Sigmoid colon (tissue), 4 donors: ENCODE results near the gene RUNX2.

ENCODE experiments used
- EP300 ChIP-seq, 4 donors: sonication (generic); formaldehyde crosslinking; IDR thresholded peaks; one replicate each; pipeline ENCODE4 v1.6.1; 2017; ENCODE audit warnings: antibody characterized with exemption in 4 of 4
- POLR2A ChIP-seq, 2 donors: fragments of 450-650 bp; IDR thresholded peaks; one replicate each; pipeline ENCODE4 v1.6.1; 2016; ENCODE audit warnings: antibody characterized with exemption in 2 of 2, mild to moderate bottlenecking in 2 of 2, moderate library complexity in 2 of 2
- POLR2AphosphoS5 ChIP-seq, 4 donors: sonication (generic); formaldehyde crosslinking; IDR thresholded peaks; one replicate each; pipeline ENCODE4 v1.6.1; 2017; ENCODE audit warnings: antibody characterized with exemption in 4 of 4
- TF ChIP-seq, protein P1 (sequence below), 4 experiments: fragments of 450-650 bp in 3 of 4; fragments of 200-600 bp in 1 of 4; IDR thresholded peaks; one replicate each; pipeline ENCODE4 v1.5.1; 2016 to 2019; ENCODE audit warnings: antibody characterized with exemption in 4 of 4, mild to moderate bottlenecking in 3 of 4, moderate library complexity in 2 of 4

DNA sequence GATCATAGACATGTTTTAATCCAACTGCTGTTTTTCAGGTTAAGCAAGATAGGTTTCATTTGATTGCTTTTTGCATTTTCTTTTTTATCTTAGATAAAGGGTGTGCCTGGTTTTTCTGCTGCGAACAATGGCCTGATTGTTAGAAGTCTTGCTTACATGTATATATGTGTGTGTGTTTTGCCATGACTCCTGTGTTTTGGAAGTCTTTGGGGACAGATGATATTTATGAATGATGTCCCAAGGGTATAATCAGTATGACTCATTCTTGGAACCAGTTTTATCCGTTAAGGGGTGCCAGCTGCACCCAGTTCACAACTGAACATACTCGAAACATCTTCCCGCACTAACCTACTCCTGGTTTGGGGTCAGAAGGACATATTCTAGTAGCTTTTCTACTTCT, 279.7 kb downstream of the RUNX2 start:
- no peak for TF ChIP-seq POLR2AphosphoS5 (IDR thresholded peaks at IDR 0.05)
- TF ChIP-seq, protein P1, sequence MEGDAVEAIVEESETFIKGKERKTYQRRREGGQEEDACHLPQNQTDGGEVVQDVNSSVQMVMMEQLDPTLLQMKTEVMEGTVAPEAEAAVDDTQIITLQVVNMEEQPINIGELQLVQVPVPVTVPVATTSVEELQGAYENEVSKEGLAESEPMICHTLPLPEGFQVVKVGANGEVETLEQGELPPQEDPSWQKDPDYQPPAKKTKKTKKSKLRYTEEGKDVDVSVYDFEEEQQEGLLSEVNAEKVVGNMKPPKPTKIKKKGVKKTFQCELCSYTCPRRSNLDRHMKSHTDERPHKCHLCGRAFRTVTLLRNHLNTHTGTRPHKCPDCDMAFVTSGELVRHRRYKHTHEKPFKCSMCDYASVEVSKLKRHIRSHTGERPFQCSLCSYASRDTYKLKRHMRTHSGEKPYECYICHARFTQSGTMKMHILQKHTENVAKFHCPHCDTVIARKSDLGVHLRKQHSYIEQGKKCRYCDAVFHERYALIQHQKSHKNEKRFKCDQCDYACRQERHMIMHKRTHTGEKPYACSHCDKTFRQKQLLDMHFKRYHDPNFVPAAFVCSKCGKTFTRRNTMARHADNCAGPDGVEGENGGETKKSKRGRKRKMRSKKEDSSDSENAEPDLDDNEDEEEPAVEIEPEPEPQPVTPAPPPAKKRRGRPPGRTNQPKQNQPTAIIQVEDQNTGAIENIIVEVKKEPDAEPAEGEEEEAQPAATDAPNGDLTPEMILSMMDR (IDR thresholded peaks at IDR 0.05): no peak
- no peak for TF ChIP-seq POLR2A (IDR thresholded peaks at IDR 0.05)
- TF ChIP-seq EP300 (IDR thresholded peaks at IDR 0.05): no peak
